ENCODE results near the gene ELMO1.

The ELMO1 gene

GRCh38 chr7:37220664-37221063 lies 228.0 kb downstream of the ELMO1 start:
- H3K79me2 ChIP-seq (ENCODE audit: control insufficient read depth, insufficient read depth, low read length, unreplicated experiment): no peaks in the 10 kb centered on the region
- H3K36me3 ChIP-seq (ENCODE audit: insufficient read depth, low read length): no peaks in the 10 kb centered on the region
- no peaks in the 10 kb centered on the region for H3K27me3 ChIP-seq (ENCODE audit: insufficient read depth, low read length)
- no peak overlapping the region for H2AFZ ChIP-seq (ENCODE audit: low read length, unreplicated experiment)
- H3K4me1 ChIP-seq (ENCODE audit: control insufficient read depth, insufficient read depth, low read length, unreplicated experiment): no peaks in the 10 kb centered on the region
- H3K27ac ChIP-seq (ENCODE audit: low read depth, low read length): no peak overlapping the region
- H3K4me3 ChIP-seq (ENCODE audit: low read depth, low read length): no peak overlapping the region

- Histone ChIP-seq H3K4me3 (ENCODE audit: low read depth, low read length) (no peak overlapping the region), H3K27ac (ENCODE audit: low read depth, low read length) (no peak overlapping the region), H3K79me2 (ENCODE audit: control insufficient read depth, insufficient read depth, low read length, unreplicated experiment) (no peaks in the 10 kb centered on the region), H3K36me3 (ENCODE audit: insufficient read depth, low read length) (no peaks in the 10 kb centered on the region), H3K27me3 (ENCODE audit: insufficient read depth, low read length) (no peaks in the 10 kb centered on the region), H2AFZ (ENCODE audit: low read length, unreplicated experiment) (no peak overlapping the region), H3K4me1 (ENCODE audit: control insufficient read depth, insufficient read depth, low read length, unreplicated experiment) (no peaks in the 10 kb centered on the region)
Measured at GRCh38 chr7:37218956-37219355, 229.7 kb downstream of the ELMO1 start.

- Histone ChIP-seq H3K36me3 (ENCODE audit: insufficient read depth, low read length) (no peaks in the 10 kb centered on the region), H2AFZ (ENCODE audit: low read length, unreplicated experiment) (no peak overlapping the region), H3K79me2 (ENCODE audit: control insufficient read depth, insufficient read depth, low read length, unreplicated experiment) (no peaks in the 10 kb centered on the region), H3K4me3 (ENCODE audit: low read depth, low read length) (no peak overlapping the region), H3K4me1 (ENCODE audit: control insufficient read depth, insufficient read depth, low read length, unreplicated experiment) (no peaks in the 10 kb centered on the region), H3K27ac (ENCODE audit: low read depth, low read length) (no peak overlapping the region), H3K27me3 (ENCODE audit: insufficient read depth, low read length) (no peaks in the 10 kb centered on the region)
Measured at GRCh38 chr7:37216923-37217322, 231.7 kb downstream of the ELMO1 start.

DNA sequence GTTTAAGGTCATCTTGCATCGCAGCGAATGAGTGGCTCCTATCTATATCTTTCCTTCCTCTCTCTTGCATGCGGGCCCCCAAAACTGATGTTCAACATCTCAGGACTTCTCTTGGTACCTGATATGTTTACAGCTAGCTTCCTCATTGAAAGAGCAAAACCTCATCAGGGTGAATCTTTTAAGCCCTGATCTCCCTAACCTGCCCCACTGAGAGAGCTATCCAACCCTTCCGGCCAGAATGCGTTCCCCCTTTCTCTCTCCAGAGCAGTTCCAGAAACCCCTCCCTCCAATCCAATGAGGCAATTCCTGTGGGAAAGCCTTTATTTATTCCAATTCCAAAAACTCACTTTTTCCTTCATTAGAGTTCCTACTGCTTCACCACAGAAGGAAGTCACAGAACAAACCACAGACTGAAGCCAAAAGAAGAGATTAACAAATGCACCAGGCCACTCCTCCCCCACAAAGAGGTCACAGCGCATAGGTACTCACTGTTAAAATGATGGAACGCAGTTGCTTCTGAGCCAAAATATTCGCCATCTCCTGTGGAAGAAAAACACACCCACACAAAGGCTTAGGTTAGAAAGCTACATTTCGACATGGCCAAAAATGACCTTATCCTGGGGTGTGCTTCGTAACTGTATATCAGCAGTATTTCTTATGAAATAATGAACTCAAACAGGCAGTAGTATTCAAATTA lies 232.4 kb downstream of the ELMO1 start:
- Histone ChIP-seq H3K27ac (ENCODE audit: low read depth, low read length) (no peak overlapping the region), H3K36me3 (ENCODE audit: insufficient read depth, low read length) (no peaks in the 10 kb centered on the region), H3K4me1 (ENCODE audit: control insufficient read depth, insufficient read depth, low read length, unreplicated experiment) (no peaks in the 10 kb centered on the region), H3K79me2 (ENCODE audit: control insufficient read depth, insufficient read depth, low read length, unreplicated experiment) (no peaks in the 10 kb centered on the region), H2AFZ (ENCODE audit: low read length, unreplicated experiment) (no peak overlapping the region), H3K4me3 (ENCODE audit: low read depth, low read length) (no peak overlapping the region), H3K27me3 (ENCODE audit: insufficient read depth, low read length) (no peaks in the 10 kb centered on the region)

GRCh38 chr7:37215290-37215923 lies 233.3 kb downstream of the ELMO1 start:
- no peaks in the 10 kb centered on the region for H3K36me3 ChIP-seq (ENCODE audit: insufficient read depth, low read length)
- no peak overlapping the region for H2AFZ ChIP-seq (ENCODE audit: low read length, unreplicated experiment)
- no peak overlapping the region for H3K4me3 ChIP-seq (ENCODE audit: low read depth, low read length)
- H3K27ac ChIP-seq (ENCODE audit: low read depth, low read length): no peak overlapping the region
- no peaks in the 10 kb centered on the region for H3K27me3 ChIP-seq (ENCODE audit: insufficient read depth, low read length)
- no peaks in the 10 kb centered on the region for H3K4me1 ChIP-seq (ENCODE audit: control insufficient read depth, insufficient read depth, low read length, unreplicated experiment)
- no peaks in the 10 kb centered on the region for H3K79me2 ChIP-seq (ENCODE audit: control insufficient read depth, insufficient read depth, low read length, unreplicated experiment)

- Histone ChIP-seq H3K4me1 (ENCODE audit: control insufficient read depth, insufficient read depth, low read length, unreplicated experiment) (no peaks in the 10 kb centered on the region), H3K4me3 (ENCODE audit: low read depth, low read length) (no peak overlapping the region), H3K27me3 (ENCODE audit: insufficient read depth, low read length) (no peaks in the 10 kb centered on the region), H2AFZ (ENCODE audit: low read length, unreplicated experiment) (no peak overlapping the region), H3K79me2 (ENCODE audit: control insufficient read depth, insufficient read depth, low read length, unreplicated experiment) (no peaks in the 10 kb centered on the region), H3K27ac (ENCODE audit: low read depth, low read length) (no peak overlapping the region), H3K36me3 (ENCODE audit: insufficient read depth, low read length) (no peaks in the 10 kb centered on the region)
Measured at GRCh38 chr7:37212556-37212955, 236.1 kb downstream of the ELMO1 start.

DNA sequence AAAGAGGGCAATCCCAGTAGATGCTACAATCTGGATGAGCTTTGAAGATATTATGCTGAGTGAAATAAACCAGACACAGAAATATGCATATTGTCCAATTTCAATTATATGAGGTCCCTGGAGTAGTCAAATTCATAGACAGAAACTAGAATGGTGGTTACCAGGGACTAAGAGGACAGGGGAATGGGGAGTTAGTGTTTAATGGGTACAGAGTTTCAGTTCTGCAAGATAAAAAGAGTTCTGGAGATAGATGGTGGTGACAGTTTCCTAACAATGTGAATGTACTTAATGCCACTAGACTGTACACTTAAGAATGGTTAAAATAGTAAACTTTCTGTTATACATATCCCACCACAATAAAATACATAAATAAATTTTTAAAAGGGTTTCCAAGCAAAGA lies 236.6 kb downstream of the ELMO1 start:
- no peaks in the 10 kb centered on the region for H3K4me1 ChIP-seq (ENCODE audit: control insufficient read depth, insufficient read depth, low read length, unreplicated experiment)
- no peaks in the 10 kb centered on the region for H3K36me3 ChIP-seq (ENCODE audit: insufficient read depth, low read length)
- H2AFZ ChIP-seq (ENCODE audit: low read length, unreplicated experiment): no peak overlapping the region
- H3K4me3 ChIP-seq (ENCODE audit: low read depth, low read length): no peak overlapping the region
- H3K79me2 ChIP-seq (ENCODE audit: control insufficient read depth, insufficient read depth, low read length, unreplicated experiment): no peaks in the 10 kb centered on the region
- H3K27ac ChIP-seq (ENCODE audit: low read depth, low read length): no peak overlapping the region
- no peaks in the 10 kb centered on the region for H3K27me3 ChIP-seq (ENCODE audit: insufficient read depth, low read length)

DNA sequence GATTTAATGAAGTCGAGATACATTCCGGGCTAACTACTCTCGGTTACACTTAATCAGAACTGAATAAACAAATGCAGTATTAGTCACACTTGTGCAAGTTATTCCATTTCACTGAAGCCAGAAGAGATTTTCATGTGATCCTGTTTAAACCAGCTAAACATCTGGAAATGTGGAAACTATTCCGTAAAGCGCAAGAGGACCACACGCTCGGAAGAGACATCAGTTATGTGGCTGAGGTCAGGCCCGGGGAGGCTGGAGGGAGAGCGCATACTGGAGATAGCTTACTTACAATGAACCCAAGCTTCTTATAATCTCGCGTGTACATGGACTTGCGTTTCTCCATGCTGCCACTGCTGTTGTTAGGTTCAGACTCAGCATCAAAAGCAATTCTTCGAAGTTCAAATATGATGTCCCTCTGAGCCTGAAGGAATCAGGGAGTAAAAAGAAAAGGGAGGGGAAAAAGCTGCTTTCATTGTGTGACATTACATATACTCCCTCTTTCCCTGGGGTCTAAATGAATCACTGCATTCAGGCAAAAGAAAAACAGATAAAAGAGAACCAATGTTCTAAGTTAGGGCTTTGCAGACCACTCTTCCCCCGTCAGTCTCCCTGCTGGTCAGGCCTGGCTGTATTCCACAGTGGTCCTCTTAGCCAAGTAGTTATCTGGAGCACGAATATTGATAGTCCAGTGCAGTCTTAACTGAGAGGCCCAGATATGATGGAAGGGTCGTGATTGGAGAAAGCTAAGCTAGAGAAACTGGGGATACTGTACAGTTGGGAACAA lies 237.4 kb downstream of the ELMO1 start:
- Histone ChIP-seq H3K79me2 (ENCODE audit: control insufficient read depth, insufficient read depth, low read length, unreplicated experiment) (no peaks in the 10 kb centered on the region), H3K4me1 (ENCODE audit: control insufficient read depth, insufficient read depth, low read length, unreplicated experiment) (no peaks in the 10 kb centered on the region), H3K4me3 (ENCODE audit: low read depth, low read length) (no peak overlapping the region), H3K27me3 (ENCODE audit: insufficient read depth, low read length) (no peaks in the 10 kb centered on the region), H3K36me3 (ENCODE audit: insufficient read depth, low read length) (no peaks in the 10 kb centered on the region), H3K27ac (ENCODE audit: low read depth, low read length) (no peak overlapping the region), H2AFZ (ENCODE audit: low read length, unreplicated experiment) (peak overlapping the region; percentile 1)

GRCh38 chr7:37209195-37209594 lies 239.5 kb downstream of the ELMO1 start:
- Histone ChIP-seq H3K4me1 (ENCODE audit: control insufficient read depth, insufficient read depth, low read length, unreplicated experiment) (no peaks in the 10 kb centered on the region), H2AFZ (ENCODE audit: low read length, unreplicated experiment) (no peak overlapping the region), H3K27ac (ENCODE audit: low read depth, low read length) (no peak overlapping the region), H3K4me3 (ENCODE audit: low read depth, low read length) (no peak overlapping the region), H3K36me3 (ENCODE audit: insufficient read depth, low read length) (no peaks in the 10 kb centered on the region), H3K79me2 (ENCODE audit: control insufficient read depth, insufficient read depth, low read length, unreplicated experiment) (no peaks in the 10 kb centered on the region), H3K27me3 (ENCODE audit: insufficient read depth, low read length) (no peaks in the 10 kb centered on the region)

- no peaks in the 10 kb centered on the region for H3K36me3 ChIP-seq (ENCODE audit: insufficient read depth, low read length)
- H3K27ac ChIP-seq (ENCODE audit: low read depth, low read length): no peak overlapping the region
- no peak overlapping the region for H3K4me3 ChIP-seq (ENCODE audit: low read depth, low read length)
- H2AFZ ChIP-seq (ENCODE audit: low read length, unreplicated experiment): no peak overlapping the region
- no peaks in the 10 kb centered on the region for H3K27me3 ChIP-seq (ENCODE audit: insufficient read depth, low read length)
- no peaks in the 10 kb centered on the region for H3K4me1 ChIP-seq (ENCODE audit: control insufficient read depth, insufficient read depth, low read length, unreplicated experiment)
- H3K79me2 ChIP-seq (ENCODE audit: control insufficient read depth, insufficient read depth, low read length, unreplicated experiment): no peaks in the 10 kb centered on the region
Measured at GRCh38 chr7:37208528-37208927, 240.1 kb downstream of the ELMO1 start.

DNA sequence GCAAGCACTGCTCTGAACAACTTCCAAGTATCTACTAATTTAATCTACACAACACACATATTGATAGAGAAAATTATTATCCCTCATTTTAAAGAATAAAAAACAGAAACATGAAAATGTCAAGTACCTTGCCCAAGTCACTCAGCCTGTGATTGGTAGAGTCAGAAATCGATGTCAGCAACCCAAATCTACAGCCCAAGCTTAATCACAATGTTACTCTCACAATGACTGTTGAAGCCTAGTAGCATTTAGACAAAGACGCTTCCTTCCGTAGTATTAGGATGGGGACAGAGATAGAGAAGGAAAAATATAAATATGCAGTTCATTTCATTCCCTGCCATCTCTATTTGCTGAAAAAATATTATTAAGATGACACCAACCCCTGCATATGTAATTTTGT lies 242.5 kb downstream of the ELMO1 start:
- Histone ChIP-seq H3K27me3 (ENCODE audit: insufficient read depth, low read length) (no peaks in the 10 kb centered on the region), H2AFZ (ENCODE audit: low read length, unreplicated experiment) (no peak overlapping the region), H3K4me3 (ENCODE audit: low read depth, low read length) (no peak overlapping the region), H3K27ac (ENCODE audit: low read depth, low read length) (no peak overlapping the region), H3K4me1 (ENCODE audit: control insufficient read depth, insufficient read depth, low read length, unreplicated experiment) (peaks cover 3% of the 10 kb centered on the region), H3K79me2 (ENCODE audit: control insufficient read depth, insufficient read depth, low read length, unreplicated experiment) (no peaks in the 10 kb centered on the region), H3K36me3 (ENCODE audit: insufficient read depth, low read length) (no peaks in the 10 kb centered on the region)
